Activated naive CD4-positive, alpha-beta T cell treated with anti-CD3 and anti-CD28 coated beads, Interleukin-2, amount 10 ng/mL, durations not matched to agents 7 days and 5 days (primary cell): ENCODE results near the gene ITPR3.
"Not testable (repeated sequence)": the region's sequence is repeated elsewhere in the genome, so short reads cannot be mapped to it uniquely, and the experiment has no call there.

Experiments
- CTCF ChIA-PET: fragments of 350-600 bp; sonication (Branson Sonifier 250); formaldehyde crosslinking; loops from one replicate; lab custom pipeline; 2021; ENCODE audit warnings: antibody characterized with exemption; lab: Charles Lee
- DNase-seq: peaks from one replicate; pipeline ENCODE4 v3.0.0-alpha.2; 2020
- H3K27ac Mint-ChIP-seq: one replicate; pipeline ENCODE4 v1.8.0; 2021; ENCODE audit warnings: mild to moderate bottlenecking, moderate library complexity, mixed read lengths
- H3K27me3 Mint-ChIP-seq: one replicate; pipeline ENCODE4 v1.8.0; 2021; ENCODE audit warnings: mild to moderate bottlenecking, mixed read lengths
- H3K36me3 Mint-ChIP-seq: one replicate; pipeline ENCODE4 v1.8.0; 2021; ENCODE audit warnings: mixed read lengths
- H3K4me1 Mint-ChIP-seq: one replicate; pipeline ENCODE4 v1.8.0; 2021; ENCODE audit warnings: mixed read lengths
- H3K4me3 Mint-ChIP-seq: one replicate; pipeline ENCODE4 v1.8.0; 2021; ENCODE audit warnings: mild to moderate bottlenecking, moderate library complexity, mixed read lengths
- H3K9me3 Mint-ChIP-seq: one replicate; pipeline ENCODE4 v1.8.0; 2021; ENCODE audit warnings: mixed read lengths

Gene ITPR3

DNA sequence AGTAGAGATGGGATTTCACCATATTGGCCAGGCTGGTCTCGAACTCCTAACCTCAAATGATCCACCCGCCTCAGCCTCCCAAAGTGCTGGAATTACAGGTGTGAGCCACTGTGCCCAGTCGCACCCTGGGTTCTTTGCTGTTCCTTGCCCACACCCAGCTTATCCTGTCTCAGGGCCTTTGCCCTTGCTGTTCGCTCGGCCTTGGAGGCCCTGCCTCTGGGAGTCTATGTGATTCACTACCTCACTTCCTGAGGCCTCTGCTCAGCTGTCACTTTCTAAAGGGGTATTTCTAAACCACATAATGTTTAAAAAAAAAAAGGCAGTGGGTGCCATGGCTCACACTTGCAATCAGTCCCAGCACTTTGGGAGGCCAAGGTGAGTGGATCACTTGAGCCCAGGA is 24.2 kb upstream of the ITPR3 start:
- H3K9me3 Mint-ChIP-seq, H3K36me3 Mint-ChIP-seq, H3K4me3 Mint-ChIP-seq: not testable (repeated sequence)
- H3K27me3 Mint-ChIP-seq = peaks cover 22% of the 10 kb centered on the region
- DNase-seq = peak; percentile 42
- H3K4me1 Mint-ChIP-seq = peaks cover 60% of the 10 kb centered on the region
- CTCF ChIA-PET = interaction anchor here (1.4 to 3.0 kb wide), 2 partner anchors 9 to 10 kb away, joined by 3 to 13 read pairs; no protein-coding TSS in a partner anchor
- peak overlapping the region; percentile 67 for H3K27ac Mint-ChIP-seq

DNA sequence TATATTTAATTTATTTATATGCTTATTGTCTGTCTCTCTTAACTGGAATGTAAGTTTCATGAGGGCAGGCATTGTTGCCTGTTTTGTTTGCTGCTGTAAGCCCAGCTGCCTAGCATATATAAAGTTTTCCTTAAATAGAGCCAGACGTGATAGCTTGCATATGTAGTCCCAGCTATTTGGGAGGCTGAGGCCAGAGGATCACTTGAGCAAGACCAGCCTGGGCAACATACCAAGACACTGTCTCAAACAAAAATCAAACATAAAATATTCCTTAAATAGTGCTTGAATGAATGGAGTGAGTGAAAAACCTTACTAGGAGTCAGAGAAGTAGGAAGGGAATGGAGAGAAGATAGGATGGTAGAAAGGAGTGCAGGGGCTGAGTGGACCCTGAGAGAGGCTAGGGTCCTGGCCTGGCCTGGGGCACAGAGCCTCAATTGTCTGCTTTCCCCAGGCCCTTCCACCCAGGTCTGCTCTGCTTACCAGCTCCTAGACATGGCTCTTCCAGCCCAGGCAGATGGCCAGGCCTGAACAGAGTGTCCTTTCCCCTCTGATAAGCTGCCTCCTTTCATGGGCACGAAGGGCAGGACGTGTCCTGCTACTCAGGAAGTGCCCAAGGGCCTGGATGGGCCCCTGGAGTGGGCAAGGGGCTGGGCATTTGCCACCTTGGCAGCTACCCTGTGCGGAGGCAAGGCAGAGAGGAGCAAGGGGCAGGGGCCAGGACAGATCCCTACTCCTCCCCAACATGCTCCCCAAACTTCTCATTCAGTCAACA is 23.4 kb upstream of the ITPR3 start:
- Mint-ChIP-seq H3K27me3 (peaks cover 23% of the 10 kb centered on the region), H3K9me3 (no peaks in the 10 kb centered on the region), H3K36me3 (no peaks in the 10 kb centered on the region), H3K4me3 (no peak overlapping the region), H3K27ac (no peak overlapping the region), H3K4me1 (peaks cover 53% of the 10 kb centered on the region)
- no peak for DNase-seq
- CTCF ChIA-PET = interaction anchor here (1.0 to 3.0 kb wide), 4 partner anchors 10 to 103 kb away, joined by 3 to 13 read pairs (median 4); partner anchors contain the start of gene BAK1

GRCh38 chr6:33599413-33599938 is 21.6 kb upstream of the ITPR3 start:
- DNase-seq = no peak
- Mint-ChIP-seq H3K27ac (peak overlapping the region; percentile 83), H3K27me3 (peaks cover 31% of the 10 kb centered on the region), H3K36me3 (no peaks in the 10 kb centered on the region), H3K4me3 (no peak overlapping the region), H3K4me1 (peaks cover 45% of the 10 kb centered on the region), H3K9me3 (no peaks in the 10 kb centered on the region)
- CTCF ChIA-PET = interaction anchor here (0.8 to 1.6 kb wide), 2 partner anchors 9 to 33 kb away, joined by 3 to 4 read pairs; no protein-coding TSS in a partner anchor

GRCh38 chr6:33600761-33601160 is 20.4 kb upstream of the ITPR3 start:
- no peak for DNase-seq
- Mint-ChIP-seq H3K36me3 (no peaks in the 10 kb centered on the region), H3K27ac (no peak overlapping the region), H3K27me3 (peaks cover 35% of the 10 kb centered on the region), H3K9me3 (peaks cover 7% of the 10 kb centered on the region), H3K4me1 (peaks cover 39% of the 10 kb centered on the region), H3K4me3 (no peak overlapping the region)
- CTCF ChIA-PET = interaction anchor here (0.7 kb wide), 1 partner anchor 51 kb away, joined by 3 read pairs; no protein-coding TSS in a partner anchor

GRCh38 chr6:33602180-33602579 is 18.9 kb upstream of the ITPR3 start:
- H3K4me1 Mint-ChIP-seq = peaks cover 29% of the 10 kb centered on the region
- H3K27ac Mint-ChIP-seq = no peak overlapping the region
- CTCF ChIA-PET = no interaction called here
- H3K4me3 Mint-ChIP-seq = no peak overlapping the region
- H3K9me3 Mint-ChIP-seq = peaks cover 7% of the 10 kb centered on the region
- H3K36me3 Mint-ChIP-seq = no peaks in the 10 kb centered on the region
- DNase-seq = no peak
- peaks cover 38% of the 10 kb centered on the region for H3K27me3 Mint-ChIP-seq

DNA sequence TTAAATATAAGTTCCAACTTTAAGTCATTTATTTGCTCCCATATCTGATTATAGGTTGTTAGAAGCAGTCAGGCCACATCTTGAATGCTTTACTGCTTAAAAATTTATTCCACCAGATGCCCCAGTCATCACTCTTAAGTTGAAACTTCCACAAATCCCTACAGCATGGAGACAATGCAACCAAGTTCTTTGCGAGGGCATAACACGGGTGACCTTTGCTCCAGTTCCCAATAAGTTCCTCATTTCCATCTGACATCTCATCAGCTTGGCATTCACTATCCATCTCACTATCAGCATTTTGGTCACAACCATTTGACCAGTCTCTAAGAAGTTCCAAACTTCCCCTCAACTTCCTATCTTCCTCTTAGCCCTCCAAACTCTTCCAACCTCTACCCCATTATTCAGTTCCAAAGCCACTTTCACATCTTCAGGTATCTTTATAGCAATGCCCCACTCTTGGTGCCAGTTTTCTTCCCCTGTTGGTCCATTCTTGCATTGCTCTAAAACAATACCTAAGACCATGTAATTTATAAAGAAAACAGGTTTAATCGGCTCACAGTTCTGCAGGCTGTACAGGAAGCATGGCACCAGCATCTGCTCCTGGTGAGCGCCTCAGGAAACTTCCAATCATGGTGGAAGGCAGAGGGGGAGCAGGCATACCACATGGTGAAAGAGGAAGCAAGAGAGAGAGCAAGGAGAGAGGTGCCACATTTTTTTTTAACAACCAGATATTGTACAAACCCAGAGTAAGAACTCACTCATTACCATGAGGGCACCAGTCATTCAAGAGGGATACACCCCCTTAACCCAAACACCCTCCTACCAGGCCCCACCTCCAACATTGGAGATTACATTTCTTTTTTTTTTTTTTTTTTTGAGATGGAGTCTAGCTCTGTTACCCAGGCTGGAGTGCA is 15.9 kb upstream of the ITPR3 start:
- CTCF ChIA-PET = no interaction called here
- peaks cover 68% of the 10 kb centered on the region for H3K27me3 Mint-ChIP-seq

GRCh38 chr6:33606642-33607041 is 14.5 kb upstream of the ITPR3 start:
- peaks cover 2% of the 10 kb centered on the region for H3K4me1 Mint-ChIP-seq
- DNase-seq = no peak
- no peak overlapping the region for H3K4me3 Mint-ChIP-seq

More for the DNA sequence above, 15.9 kb upstream of the ITPR3 start:
- H3K36me3 Mint-ChIP-seq = no peaks in the 10 kb centered on the region
- no peak for DNase-seq
- no peak overlapping the region for H3K4me3 Mint-ChIP-seq
- no peak overlapping the region for H3K27ac Mint-ChIP-seq
- H3K4me1 Mint-ChIP-seq = peaks cover 6% of the 10 kb centered on the region
- peaks cover 7% of the 10 kb centered on the region for H3K9me3 Mint-ChIP-seq

DNA sequence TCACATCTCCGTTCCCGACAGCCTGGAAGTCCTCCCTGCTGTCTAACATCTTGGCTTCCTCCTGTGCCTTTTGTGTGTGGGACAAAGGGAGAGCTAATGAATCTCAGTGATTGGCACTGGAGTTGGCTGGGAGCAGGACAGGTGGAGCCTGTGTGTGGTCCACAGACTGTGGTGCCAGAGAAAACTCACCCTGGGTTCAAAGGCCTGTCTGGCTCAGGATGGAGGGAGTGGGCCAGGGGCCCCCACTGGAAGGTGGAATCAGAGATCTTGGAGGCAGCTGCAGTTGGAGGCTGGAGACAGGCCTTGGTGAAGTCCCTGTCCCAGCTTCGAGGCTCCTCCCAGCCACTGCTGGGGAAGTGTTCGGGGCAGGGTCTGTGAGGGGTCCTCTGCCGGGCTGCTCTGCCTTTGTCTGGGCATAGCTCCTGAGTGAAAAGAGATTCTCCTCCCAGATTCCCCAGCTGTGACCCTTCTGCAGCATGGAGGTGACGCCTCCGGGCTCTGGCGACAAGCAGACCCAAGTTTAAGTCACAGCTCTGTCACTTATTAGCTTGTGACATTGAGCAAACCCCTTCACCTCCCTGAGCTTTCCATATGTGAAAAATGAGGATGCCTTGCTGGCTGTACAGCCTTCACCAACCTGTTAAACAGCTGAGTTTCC is 13.9 kb upstream of the ITPR3 start:
- Mint-ChIP-seq H3K27me3 (peaks cover 73% of the 10 kb centered on the region), H3K36me3 (no peaks in the 10 kb centered on the region), H3K27ac (no peak overlapping the region), H3K4me3 (no peak overlapping the region), H3K4me1 (peaks cover 4% of the 10 kb centered on the region), H3K9me3 (peaks cover 7% of the 10 kb centered on the region)
- DNase-seq = no peak
- CTCF ChIA-PET = interaction anchor here (0.5 to 3.5 kb wide), 17 partner anchors 10 to 297 kb away, joined by 3 to 32 read pairs (median 8); partner anchors contain the start of genes BAK1 and ITPR3

More at GRCh38 chr6:33606642-33607041, 14.5 kb upstream of the ITPR3 start:
- Mint-ChIP-seq H3K9me3 (peaks cover 7% of the 10 kb centered on the region), H3K27ac (no peak overlapping the region), H3K27me3 (peaks cover 74% of the 10 kb centered on the region), H3K36me3 (no peaks in the 10 kb centered on the region)
- CTCF ChIA-PET = interaction anchor here (0.9 to 3.5 kb wide), 12 partner anchors 9 to 217 kb away, joined by 3 to 32 read pairs (median 9); partner anchors contain the start of genes BAK1 and ITPR3

GRCh38 chr6:33607784-33608161 is 13.3 kb upstream of the ITPR3 start:
- Mint-ChIP-seq H3K4me3 (no peak overlapping the region), H3K27ac (no peak overlapping the region), H3K36me3 (no peaks in the 10 kb centered on the region), H3K4me1 (peaks cover 8% of the 10 kb centered on the region), H3K27me3 (peaks cover 72% of the 10 kb centered on the region), H3K9me3 (peaks cover 7% of the 10 kb centered on the region)
- CTCF ChIA-PET = interaction anchor here (0.7 to 3.5 kb wide), 18 partner anchors 8 to 218 kb away, joined by 3 to 32 read pairs (median 7); partner anchors contain the start of genes BAK1 and ITPR3
- DNase-seq = peak; percentile 72

GRCh38 chr6:33609019-33609418 is 12.1 kb upstream of the ITPR3 start:
- Mint-ChIP-seq H3K27me3 (peaks cover 65% of the 10 kb centered on the region), H3K36me3 (no peaks in the 10 kb centered on the region), H3K4me3 (no peak overlapping the region), H3K27ac (no peak overlapping the region), H3K4me1 (peaks cover 11% of the 10 kb centered on the region), H3K9me3 (peaks cover 7% of the 10 kb centered on the region)
- no peak for DNase-seq
- CTCF ChIA-PET = interaction anchor here (1.0 to 3.5 kb wide), 5 partner anchors 8 to 219 kb away, joined by 3 to 32 read pairs (median 18); partner anchors contain the start of gene ITPR3

- Mint-ChIP-seq H3K27ac (no peak overlapping the region), H3K36me3 (no peaks in the 10 kb centered on the region), H3K9me3 (peaks cover 7% of the 10 kb centered on the region), H3K27me3 (peaks cover 60% of the 10 kb centered on the region), H3K4me1 (peaks cover 11% of the 10 kb centered on the region), H3K4me3 (no peak overlapping the region)
- CTCF ChIA-PET = interaction anchor here (2.9 to 3.5 kb wide), 2 partner anchors 8 to 22 kb away, joined by 18 to 32 read pairs; no protein-coding TSS in a partner anchor
- DNase-seq = no peak
Measured at GRCh38 chr6:33609528-33609927, 11.6 kb upstream of the ITPR3 start.

DNA sequence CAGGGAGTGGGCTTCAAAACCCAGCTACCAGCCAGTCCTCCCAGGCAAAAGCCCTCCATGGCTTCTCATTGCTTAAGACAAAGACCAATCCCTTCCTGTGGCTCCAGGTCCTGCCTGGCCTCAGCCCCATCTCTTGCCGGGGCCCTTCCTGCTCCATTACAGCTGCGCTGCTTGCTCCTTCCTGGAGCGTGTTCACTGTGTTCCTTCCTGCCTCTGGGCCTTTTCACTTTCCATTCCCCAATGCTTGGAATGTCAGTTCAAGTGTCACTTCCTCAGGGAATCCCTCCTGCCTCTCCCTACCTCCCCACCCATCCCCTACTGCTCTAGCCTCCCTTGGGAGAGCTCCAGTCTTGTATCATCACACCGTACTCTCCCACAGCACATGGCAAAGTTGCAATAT is 11.1 kb upstream of the ITPR3 start:
- Mint-ChIP-seq H3K4me1 (peaks cover 11% of the 10 kb centered on the region), H3K4me3 (no peak overlapping the region), H3K9me3 (peaks cover 3% of the 10 kb centered on the region), H3K27me3 (peaks cover 58% of the 10 kb centered on the region), H3K36me3 (no peaks in the 10 kb centered on the region), H3K27ac (no peak overlapping the region)
- CTCF ChIA-PET = no interaction called here
- DNase-seq = no peak
